Spleen (tissue), 7 donors: Measurements from ENCODE around the gene C10orf90.

Experiments used
- POLR2A ChIP-seq, 3 donors: fragments of 450-650 bp; IDR thresholded peaks; one replicate each; pipeline ENCODE4 v1.5.1; 2017; ENCODE audit warnings: antibody characterized with exemption in 3 of 3, mild to moderate bottlenecking in 1 of 3
- POLR2AphosphoS5 ChIP-seq, 3 donors: sonication (generic); formaldehyde crosslinking; IDR thresholded peaks; one replicate each; pipeline ENCODE4 v1.5.1; 2017; ENCODE audit warnings: antibody characterized with exemption in 3 of 3
- TF ChIP-seq, protein P1 (sequence below), 11 experiments: fragments of 200-600 bp in 7 of 11; fragments of 450-650 bp in 4 of 11; sonication (generic) in 4 of 11; IDR thresholded peaks in 8 of 11; conservative IDR thresholded peaks in 3 of 11; 1 replicate in 7 of 11; 2 replicates in 4 of 11; pipeline versions ENCODE4 v1.4.0 to v1.8.0; 2016 to 2021; ENCODE audit warnings: antibody characterized with exemption in 11 of 11, inconsistent platforms in 4 of 11, mild to moderate bottlenecking in 1 of 11
- donor health status: DM: no; HTN: no; CAD: no; lungs with moderate emphysema.
- donor health status: DM: no; HTN: no; CAD: no.
- donor health status: DM: no; HTN: no; CAD: no.

DNA sequence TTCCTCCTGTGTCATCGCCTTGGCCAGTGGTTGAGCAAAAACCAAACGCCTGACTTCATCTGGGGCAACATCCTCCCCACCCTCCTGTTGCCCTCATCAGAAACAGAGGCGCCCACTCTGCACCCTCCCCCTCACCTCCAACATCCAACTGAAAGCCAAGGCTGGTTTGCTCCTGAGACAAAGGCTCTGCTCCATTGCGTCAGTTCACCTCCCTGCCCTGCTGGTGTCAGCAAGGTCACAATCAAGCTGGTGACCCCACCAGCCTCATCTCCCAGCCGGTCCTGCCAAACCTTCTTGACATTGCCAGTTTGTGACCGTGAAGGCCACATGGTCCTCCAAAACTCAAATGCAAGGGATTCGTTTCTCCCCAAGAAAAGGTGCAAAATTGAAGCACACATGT is 150.5 kb downstream of the C10orf90 start:
- TF ChIP-seq, protein P1, sequence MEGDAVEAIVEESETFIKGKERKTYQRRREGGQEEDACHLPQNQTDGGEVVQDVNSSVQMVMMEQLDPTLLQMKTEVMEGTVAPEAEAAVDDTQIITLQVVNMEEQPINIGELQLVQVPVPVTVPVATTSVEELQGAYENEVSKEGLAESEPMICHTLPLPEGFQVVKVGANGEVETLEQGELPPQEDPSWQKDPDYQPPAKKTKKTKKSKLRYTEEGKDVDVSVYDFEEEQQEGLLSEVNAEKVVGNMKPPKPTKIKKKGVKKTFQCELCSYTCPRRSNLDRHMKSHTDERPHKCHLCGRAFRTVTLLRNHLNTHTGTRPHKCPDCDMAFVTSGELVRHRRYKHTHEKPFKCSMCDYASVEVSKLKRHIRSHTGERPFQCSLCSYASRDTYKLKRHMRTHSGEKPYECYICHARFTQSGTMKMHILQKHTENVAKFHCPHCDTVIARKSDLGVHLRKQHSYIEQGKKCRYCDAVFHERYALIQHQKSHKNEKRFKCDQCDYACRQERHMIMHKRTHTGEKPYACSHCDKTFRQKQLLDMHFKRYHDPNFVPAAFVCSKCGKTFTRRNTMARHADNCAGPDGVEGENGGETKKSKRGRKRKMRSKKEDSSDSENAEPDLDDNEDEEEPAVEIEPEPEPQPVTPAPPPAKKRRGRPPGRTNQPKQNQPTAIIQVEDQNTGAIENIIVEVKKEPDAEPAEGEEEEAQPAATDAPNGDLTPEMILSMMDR (IDR thresholded peaks at IDR 0.05 in 8 of 11, conservative IDR thresholded peaks at IDR 0.05 in 3 of 11): no peak
- TF ChIP-seq POLR2AphosphoS5 (IDR thresholded peaks at IDR 0.05): no peak
- no peak for TF ChIP-seq POLR2A (IDR thresholded peaks at IDR 0.05)
